ENCODE results near the gene FASTK. TPM values are rescaled to one million over a fixed set of nuclear protein-coding genes. Genes with fewer than 3 reads are reported as not detected.

FASTK gene
- total and polyA plus RNA-seq, 3 donors from 2014 or later: 60.3 to 124 (median 114) TPM

DNA sequence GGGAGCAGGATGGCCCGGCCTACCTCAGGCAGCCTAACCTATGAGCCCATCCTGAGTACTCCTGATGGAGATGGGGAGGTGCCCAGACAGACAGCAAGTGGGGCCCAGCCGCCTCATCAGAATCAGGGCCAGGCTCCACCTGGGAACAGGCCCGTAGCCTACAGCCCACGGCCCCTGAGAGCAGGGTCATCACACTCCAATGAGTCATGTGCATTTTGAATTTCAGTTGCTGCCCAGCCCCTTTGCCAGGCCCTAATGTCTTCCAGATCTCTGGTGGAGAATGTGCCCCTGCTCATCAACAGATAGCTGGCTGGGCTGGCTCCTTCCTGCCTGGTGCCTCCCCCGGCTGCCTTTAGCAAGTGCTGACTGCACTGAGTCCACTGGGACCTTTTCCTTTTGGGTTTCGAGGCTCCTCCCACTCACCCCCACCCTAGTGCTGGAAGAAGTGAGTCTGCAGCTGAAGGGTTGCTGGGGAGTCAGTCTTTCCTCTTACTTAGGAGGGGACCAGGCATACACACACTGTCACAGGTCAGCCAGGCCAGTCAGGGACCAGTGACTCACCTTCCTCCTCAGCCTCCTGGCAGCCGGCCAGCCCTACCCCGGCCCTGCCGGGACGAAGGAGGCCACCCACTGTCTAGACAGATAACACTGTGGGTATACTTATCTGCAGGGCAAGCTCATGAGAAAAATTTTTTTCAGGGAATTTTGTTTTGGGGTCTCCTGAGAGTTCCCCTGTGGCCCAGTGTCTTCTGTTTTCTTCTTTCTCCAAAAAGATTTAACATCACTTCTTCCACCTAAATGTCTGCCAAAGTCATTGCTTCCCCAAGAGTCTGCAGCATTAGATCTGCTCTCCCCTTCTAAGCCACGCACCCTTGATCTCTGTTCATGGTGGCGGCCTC lies 41.4 kb downstream of the FASTK start:
- intact Hi-C loops (cut with DNase I; ENCODE audit: low total_unique reads): no loop called here
- H3K27ac ChIP-seq: peak overlapping the region; percentile 1 to 69
- TF ChIP-seq, protein P1, sequence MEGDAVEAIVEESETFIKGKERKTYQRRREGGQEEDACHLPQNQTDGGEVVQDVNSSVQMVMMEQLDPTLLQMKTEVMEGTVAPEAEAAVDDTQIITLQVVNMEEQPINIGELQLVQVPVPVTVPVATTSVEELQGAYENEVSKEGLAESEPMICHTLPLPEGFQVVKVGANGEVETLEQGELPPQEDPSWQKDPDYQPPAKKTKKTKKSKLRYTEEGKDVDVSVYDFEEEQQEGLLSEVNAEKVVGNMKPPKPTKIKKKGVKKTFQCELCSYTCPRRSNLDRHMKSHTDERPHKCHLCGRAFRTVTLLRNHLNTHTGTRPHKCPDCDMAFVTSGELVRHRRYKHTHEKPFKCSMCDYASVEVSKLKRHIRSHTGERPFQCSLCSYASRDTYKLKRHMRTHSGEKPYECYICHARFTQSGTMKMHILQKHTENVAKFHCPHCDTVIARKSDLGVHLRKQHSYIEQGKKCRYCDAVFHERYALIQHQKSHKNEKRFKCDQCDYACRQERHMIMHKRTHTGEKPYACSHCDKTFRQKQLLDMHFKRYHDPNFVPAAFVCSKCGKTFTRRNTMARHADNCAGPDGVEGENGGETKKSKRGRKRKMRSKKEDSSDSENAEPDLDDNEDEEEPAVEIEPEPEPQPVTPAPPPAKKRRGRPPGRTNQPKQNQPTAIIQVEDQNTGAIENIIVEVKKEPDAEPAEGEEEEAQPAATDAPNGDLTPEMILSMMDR (IDR thresholded peaks at IDR 0.05): no peak
- no peak for TF ChIP-seq POLR2A (IDR thresholded peaks at IDR 0.05)
- H3K27me3 ChIP-seq: no peaks in the 10 kb centered on the region
- H3K36me3 ChIP-seq (ENCODE audit: low read depth, missing control alignments): no peaks in the 10 kb centered on the region
- H3K9me3 ChIP-seq: no peaks in the 10 kb centered on the region
- no peak overlapping the region for H3K4me3 ChIP-seq
- peak; percentile 74 for DNase-seq
- peaks cover 19% of the 10 kb centered on the region for H3K4me1 ChIP-seq
- 31 to 41% methylated on average over 8 to 12 of the region's 12 CpGs for WGBS, 2 donors

DNA sequence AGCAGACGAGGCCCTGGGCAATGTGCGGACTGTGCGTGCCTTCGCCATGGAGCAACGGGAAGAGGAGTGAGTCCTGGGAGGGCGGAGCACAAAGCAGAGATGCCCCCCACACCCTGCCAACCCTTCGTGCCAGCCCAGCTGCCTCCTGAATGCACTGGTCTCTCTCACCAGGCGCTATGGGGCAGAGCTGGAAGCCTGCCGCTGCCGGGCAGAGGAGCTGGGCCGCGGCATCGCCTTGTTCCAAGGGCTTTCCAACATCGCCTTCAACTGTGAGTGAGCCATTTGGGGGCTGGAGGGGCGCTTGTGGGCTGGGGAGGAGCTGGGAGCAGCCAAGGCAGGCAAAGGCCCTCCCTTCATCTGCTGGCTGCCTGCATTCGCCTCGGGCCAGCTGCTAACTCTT lies 44.7 kb downstream of the FASTK start:
- no peak for DNase-seq
- H3K27me3 ChIP-seq: no peaks in the 10 kb centered on the region
- peaks cover 19% of the 10 kb centered on the region for H3K4me1 ChIP-seq
- intact Hi-C loops (cut with DNase I; ENCODE audit: low total_unique reads): no loop called here
- WGBS, 2 donors: 95 to 98% methylated on average over 16 to 17 of the region's 17 CpGs
- H3K36me3 ChIP-seq (ENCODE audit: low read depth, missing control alignments): no peaks in the 10 kb centered on the region
- TF ChIP-seq, protein P1 (IDR thresholded peaks at IDR 0.05): no peak
- no peak for TF ChIP-seq POLR2A (IDR thresholded peaks at IDR 0.05)
- H3K4me3 ChIP-seq: no peak overlapping the region
- H3K27ac ChIP-seq: no peak overlapping the region
- no peaks in the 10 kb centered on the region for H3K9me3 ChIP-seq

DNA sequence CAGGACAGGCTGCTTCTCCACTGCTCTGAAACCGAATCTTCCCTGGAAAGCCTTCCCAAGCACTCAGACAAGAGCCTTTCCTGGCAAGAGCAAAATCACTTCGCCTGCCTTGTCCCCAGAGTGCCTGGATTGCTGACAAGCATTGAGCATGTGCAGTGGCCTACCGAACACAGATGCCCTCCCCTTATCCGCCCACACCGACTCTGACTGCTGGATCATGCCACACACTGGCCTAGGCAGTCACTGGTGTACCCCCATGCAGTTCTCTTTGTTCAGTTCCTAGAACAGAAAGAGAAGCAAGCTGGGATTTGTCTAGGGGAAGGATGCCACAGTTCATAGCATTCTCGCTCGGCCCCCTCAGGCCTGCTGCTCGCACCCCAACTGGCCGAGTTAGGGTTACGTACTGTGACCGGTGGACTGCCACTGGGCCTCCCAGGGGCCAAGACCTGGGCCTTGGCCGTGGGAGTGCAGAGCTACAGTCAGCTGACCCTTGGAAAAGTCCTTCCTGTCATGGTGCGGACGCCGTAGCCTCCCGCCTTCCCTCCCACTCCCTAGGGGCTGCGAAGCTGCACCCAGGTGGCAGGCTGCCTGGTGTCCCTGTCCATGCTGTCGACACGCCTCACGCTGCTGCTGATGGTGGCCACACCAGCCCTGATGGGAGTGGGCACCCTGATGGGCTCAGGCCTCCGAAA lies 45.4 kb downstream of the FASTK start:
- WGBS, 2 donors: 82% methylated on average over 7 to 20 of the region's 21 CpGs
- no peaks in the 10 kb centered on the region for H3K27me3 ChIP-seq
- H3K36me3 ChIP-seq (ENCODE audit: low read depth, missing control alignments): no peaks in the 10 kb centered on the region
- no peak for DNase-seq
- no peaks in the 10 kb centered on the region for H3K9me3 ChIP-seq
- no peak overlapping the region for H3K4me3 ChIP-seq
- H3K4me1 ChIP-seq: peaks cover 19% of the 10 kb centered on the region
- TF ChIP-seq, protein P1 (IDR thresholded peaks at IDR 0.05): no peak
- no peak for TF ChIP-seq POLR2A (IDR thresholded peaks at IDR 0.05)
- no peak overlapping the region for H3K27ac ChIP-seq
- intact Hi-C loops (cut with DNase I; ENCODE audit: low total_unique reads): no loop called here

DNA sequence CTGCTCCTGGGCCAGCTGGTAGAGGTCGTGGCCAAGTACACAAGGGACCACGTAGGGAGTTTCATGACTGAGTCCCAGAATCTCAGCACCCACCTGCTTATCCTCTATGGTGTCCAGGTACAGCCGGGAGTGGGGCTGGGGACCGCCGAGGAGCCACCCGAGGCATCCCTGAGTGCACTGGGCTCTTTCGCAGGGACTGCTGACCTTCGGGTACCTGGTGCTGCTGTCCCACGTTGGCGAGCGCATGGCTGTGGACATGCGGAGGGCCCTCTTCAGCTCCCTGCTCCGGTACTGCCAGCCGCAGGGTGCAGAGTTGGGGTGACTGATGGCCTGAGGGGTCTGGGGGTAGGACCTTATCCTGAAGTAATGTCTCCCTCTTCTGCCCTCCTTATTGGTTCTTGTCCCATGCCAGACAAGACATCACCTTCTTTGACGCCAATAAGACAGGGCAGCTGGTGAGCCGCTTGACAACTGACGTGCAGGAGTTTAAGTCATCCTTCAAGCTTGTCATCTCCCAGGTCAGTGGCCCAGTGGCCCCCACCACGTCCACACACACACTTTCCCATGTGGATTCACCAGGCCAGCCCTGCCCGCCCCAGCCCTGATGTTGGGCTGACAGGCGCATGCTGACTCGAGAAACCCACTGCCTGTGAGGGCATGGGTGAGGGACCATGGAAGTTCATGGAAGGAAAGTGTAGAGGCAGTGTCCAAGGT lies 46.1 kb downstream of the FASTK start:
- 88 to 92% methylated on average over 5 to 21 of the region's 21 CpGs for WGBS, 2 donors
- Histone ChIP-seq H3K27me3 (no peaks in the 10 kb centered on the region), H3K36me3 (ENCODE audit: low read depth, missing control alignments) (no peaks in the 10 kb centered on the region), H3K27ac (no peak overlapping the region), H3K4me1 (peaks cover 12% of the 10 kb centered on the region), H3K4me3 (no peak overlapping the region), H3K9me3 (no peaks in the 10 kb centered on the region)
- no peak for TF ChIP-seq POLR2A (IDR thresholded peaks at IDR 0.05)
- TF ChIP-seq, protein P1 (IDR thresholded peaks at IDR 0.05): no peak
- DNase-seq: no peak
- intact Hi-C loops (cut with DNase I; ENCODE audit: low total_unique reads): no loop called here

All from testis (tissue), 3 donors.